Parathyroid adenoma (tissue), 2 donors: Measurements from ENCODE around the gene ARL2.

Source experiments
- H2AFZ ChIP-seq: fragments of 300-600 bp; sonication (generic); one replicate; pipeline ENCODE4 v1.7.0; 2017; ENCODE audit warnings: antibody characterized with exemption, mild to moderate bottlenecking
- H3K27ac ChIP-seq: fragments of 300-600 bp; sonication (generic); one replicate; pipeline ENCODE4 v1.7.0; 2017
- H3K27me3 ChIP-seq: fragments of 300-600 bp; sonication (generic); one replicate; pipeline ENCODE4 v1.7.0; 2017; ENCODE audit warnings: low read length; ENCODE audit not compliant: control insufficient read depth, insufficient read depth
- H3K36me3 ChIP-seq: fragments of 300-600 bp; sonication (generic); one replicate; pipeline ENCODE4 v1.7.0; 2017; ENCODE audit warnings: low read length; ENCODE audit not compliant: control insufficient read depth, insufficient read depth
- H3K4me1 ChIP-seq: fragments of 300-600 bp; sonication (generic); one replicate; pipeline ENCODE4 v1.7.0; 2017; ENCODE audit warnings: control low read depth
- H3K4me2 ChIP-seq: fragments of 300-600 bp; sonication (generic); one replicate; pipeline ENCODE4 v1.7.0; 2017; ENCODE audit warnings: low read length
- H3K4me3 ChIP-seq: fragments of 300-600 bp; sonication (generic); one replicate; pipeline ENCODE4 v1.7.0; 2017; ENCODE audit warnings: low read depth, low read length
- H3K79me2 ChIP-seq: fragments of 300-600 bp; sonication (generic); one replicate; pipeline ENCODE4 v1.7.0; 2017; ENCODE audit warnings: control low read depth
- H3K9ac ChIP-seq: fragments of 300-600 bp; sonication (generic); one replicate; pipeline ENCODE4 v1.7.0; 2017; ENCODE audit warnings: mild to moderate bottlenecking
- H3K9me3 ChIP-seq: fragments of 300-600 bp; sonication (generic); one replicate; pipeline ENCODE4 v1.7.0; 2017; ENCODE audit warnings: low read length; ENCODE audit not compliant: control insufficient read depth
- TF ChIP-seq, protein P1 (sequence below): fragments of 300-600 bp; sonication (generic); IDR thresholded peaks from one replicate; pipeline ENCODE4 v1.7.0; 2017; ENCODE audit warnings: antibody characterized with exemption, mild to moderate bottlenecking
- donor health status: primary hyperparathyroidism.

ARL2 gene

DNA sequence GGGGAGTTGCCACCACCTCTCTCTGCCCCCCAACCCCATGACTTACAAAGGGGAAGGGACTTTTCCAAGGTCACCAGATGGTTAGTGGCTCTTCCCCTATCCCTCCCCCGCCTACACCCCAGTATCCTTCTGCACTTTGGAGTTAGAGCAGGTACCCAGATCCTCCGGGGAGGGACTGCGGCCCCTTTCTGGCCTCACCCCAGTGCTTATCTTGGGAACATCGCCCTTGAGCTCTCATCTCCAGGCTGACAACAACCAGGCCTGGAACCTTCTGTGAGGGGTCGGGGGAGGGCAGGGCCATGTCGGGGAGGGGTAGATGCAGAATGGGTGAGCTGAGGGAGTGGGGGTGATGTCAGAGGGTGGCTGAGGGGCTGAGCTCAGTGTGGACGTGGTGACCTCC lies 51.9 kb downstream of the ARL2 start:
- no peak overlapping the region for H2AFZ ChIP-seq
- H3K9ac ChIP-seq: no peak overlapping the region
- H3K79me2 ChIP-seq: no peaks in the 10 kb centered on the region
- H3K36me3 ChIP-seq: no peaks in the 10 kb centered on the region
- no peak overlapping the region for H3K27ac ChIP-seq
- H3K4me2 ChIP-seq: no peak overlapping the region
- TF ChIP-seq, protein P1, sequence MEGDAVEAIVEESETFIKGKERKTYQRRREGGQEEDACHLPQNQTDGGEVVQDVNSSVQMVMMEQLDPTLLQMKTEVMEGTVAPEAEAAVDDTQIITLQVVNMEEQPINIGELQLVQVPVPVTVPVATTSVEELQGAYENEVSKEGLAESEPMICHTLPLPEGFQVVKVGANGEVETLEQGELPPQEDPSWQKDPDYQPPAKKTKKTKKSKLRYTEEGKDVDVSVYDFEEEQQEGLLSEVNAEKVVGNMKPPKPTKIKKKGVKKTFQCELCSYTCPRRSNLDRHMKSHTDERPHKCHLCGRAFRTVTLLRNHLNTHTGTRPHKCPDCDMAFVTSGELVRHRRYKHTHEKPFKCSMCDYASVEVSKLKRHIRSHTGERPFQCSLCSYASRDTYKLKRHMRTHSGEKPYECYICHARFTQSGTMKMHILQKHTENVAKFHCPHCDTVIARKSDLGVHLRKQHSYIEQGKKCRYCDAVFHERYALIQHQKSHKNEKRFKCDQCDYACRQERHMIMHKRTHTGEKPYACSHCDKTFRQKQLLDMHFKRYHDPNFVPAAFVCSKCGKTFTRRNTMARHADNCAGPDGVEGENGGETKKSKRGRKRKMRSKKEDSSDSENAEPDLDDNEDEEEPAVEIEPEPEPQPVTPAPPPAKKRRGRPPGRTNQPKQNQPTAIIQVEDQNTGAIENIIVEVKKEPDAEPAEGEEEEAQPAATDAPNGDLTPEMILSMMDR: no peak
- no peaks in the 10 kb centered on the region for H3K27me3 ChIP-seq
- H3K9me3 ChIP-seq: no peaks in the 10 kb centered on the region
- H3K4me3 ChIP-seq: no peak overlapping the region
- H3K4me1 ChIP-seq: no peaks in the 10 kb centered on the region

DNA sequence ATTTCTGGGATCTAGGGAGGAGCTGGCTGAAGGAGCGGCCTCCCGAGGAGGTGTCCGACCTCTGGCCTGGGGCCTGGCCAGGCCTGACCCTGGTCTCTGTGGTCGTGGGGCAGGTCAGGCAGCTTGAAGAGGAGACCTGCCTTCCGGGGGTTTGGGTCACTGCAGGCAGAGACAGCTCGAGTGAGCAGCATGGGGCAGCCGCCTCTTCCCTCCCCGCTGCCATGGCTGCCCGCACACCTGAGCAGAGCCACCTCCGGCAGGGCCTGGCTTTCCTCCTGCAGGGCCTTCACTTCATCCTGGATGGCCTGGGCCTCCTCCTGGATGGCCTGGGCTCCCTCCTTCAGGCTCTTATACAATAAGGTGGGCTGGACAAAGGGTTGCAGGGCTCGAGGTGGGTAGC lies 52.4 kb downstream of the ARL2 start:
- Histone ChIP-seq H3K27ac (no peak overlapping the region), H3K27me3 (no peaks in the 10 kb centered on the region), H2AFZ (no peak overlapping the region), H3K4me2 (no peak overlapping the region), H3K9me3 (no peaks in the 10 kb centered on the region), H3K79me2 (no peaks in the 10 kb centered on the region), H3K36me3 (no peaks in the 10 kb centered on the region), H3K4me3 (no peak overlapping the region), H3K4me1 (no peaks in the 10 kb centered on the region), H3K9ac (no peak overlapping the region)
- TF ChIP-seq, protein P1: no peak

DNA sequence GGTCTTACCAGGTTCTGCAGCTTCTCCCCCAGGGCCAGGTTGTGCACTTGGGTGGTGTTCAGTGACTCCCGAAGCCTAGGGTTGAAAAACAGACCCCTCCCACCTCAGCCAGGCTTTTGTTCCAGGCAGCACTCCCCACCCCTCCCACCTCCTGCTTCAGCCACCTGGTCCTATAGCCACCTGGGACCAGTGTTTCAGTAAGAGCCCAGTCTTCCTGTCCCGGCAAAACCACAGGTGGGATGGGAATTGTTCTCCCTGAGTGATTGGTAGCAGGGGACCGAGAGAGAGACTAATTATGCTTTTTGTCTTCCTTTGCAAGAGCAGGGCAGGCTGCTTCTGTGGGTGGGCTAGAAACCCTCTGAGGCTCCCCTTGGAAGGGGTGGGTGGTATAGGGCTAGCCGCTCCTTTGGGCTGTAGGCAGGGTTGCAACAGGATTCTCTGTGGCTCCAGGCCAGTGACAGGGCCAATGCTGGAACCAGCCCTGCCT lies 52.9 kb downstream of the ARL2 start:
- Histone ChIP-seq H2AFZ (no peak overlapping the region), H3K9me3 (no peaks in the 10 kb centered on the region), H3K27ac (no peak overlapping the region), H3K4me1 (no peaks in the 10 kb centered on the region), H3K79me2 (no peaks in the 10 kb centered on the region), H3K27me3 (no peaks in the 10 kb centered on the region), H3K9ac (no peak overlapping the region), H3K4me3 (no peak overlapping the region), H3K4me2 (no peak overlapping the region), H3K36me3 (no peaks in the 10 kb centered on the region)
- TF ChIP-seq, protein P1: no peak

DNA sequence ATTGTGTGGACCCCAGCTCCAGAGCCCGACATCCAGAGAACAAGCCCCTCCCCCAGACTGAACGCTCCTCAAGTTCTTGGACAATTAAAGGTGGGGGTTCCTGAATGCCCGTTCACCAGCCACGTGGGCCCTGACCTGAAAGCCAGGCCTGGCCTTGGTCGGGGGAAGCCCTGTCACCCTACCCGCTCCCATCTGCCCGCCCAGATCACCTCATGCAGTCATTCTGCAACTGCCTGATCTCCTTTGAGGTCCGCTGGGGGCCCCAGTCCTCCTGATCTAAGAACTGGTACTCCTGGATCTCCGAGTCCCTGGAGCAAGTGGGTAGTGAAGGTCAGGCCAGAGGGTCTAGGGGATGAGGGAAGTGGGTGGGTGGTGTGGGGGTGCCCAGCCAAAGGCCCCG lies 53.5 kb downstream of the ARL2 start:
- H3K9ac ChIP-seq: no peak overlapping the region
- no peak overlapping the region for H3K27ac ChIP-seq
- no peaks in the 10 kb centered on the region for H3K79me2 ChIP-seq
- H3K36me3 ChIP-seq: no peaks in the 10 kb centered on the region
- H3K4me2 ChIP-seq: no peak overlapping the region
- H3K4me1 ChIP-seq: no peaks in the 10 kb centered on the region
- H3K4me3 ChIP-seq: no peak overlapping the region
- no peaks in the 10 kb centered on the region for H3K9me3 ChIP-seq
- no peak overlapping the region for H2AFZ ChIP-seq
- TF ChIP-seq, protein P1: no peak
- no peaks in the 10 kb centered on the region for H3K27me3 ChIP-seq

DNA sequence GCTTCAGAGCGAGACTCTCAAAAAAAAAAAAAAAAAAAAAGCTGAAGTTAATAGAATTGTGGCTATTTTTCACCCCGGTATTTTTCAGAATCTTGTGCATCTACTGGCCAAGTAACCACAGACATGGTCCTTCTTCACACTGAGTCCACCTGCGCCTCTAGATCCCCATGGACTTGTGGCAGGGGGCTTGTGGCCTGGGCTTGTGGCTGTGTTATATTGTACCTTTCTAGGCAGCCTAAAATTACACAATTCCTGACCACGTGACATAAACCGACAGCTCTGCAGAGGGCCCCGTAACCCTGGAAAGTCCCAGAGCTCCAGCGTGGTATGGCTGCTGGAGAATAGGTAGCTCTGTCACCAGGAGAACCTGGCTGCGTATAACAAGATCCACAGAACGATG lies 55.3 kb downstream of the ARL2 start:
- no peaks in the 10 kb centered on the region for H3K4me1 ChIP-seq
- no peaks in the 10 kb centered on the region for H3K36me3 ChIP-seq
- TF ChIP-seq, protein P1: no peak
- no peak overlapping the region for H2AFZ ChIP-seq
- H3K9me3 ChIP-seq: no peaks in the 10 kb centered on the region
- no peak overlapping the region for H3K27ac ChIP-seq
- H3K4me2 ChIP-seq: no peak overlapping the region
- no peak overlapping the region for H3K4me3 ChIP-seq
- no peaks in the 10 kb centered on the region for H3K27me3 ChIP-seq
- no peak overlapping the region for H3K9ac ChIP-seq
- H3K79me2 ChIP-seq: no peaks in the 10 kb centered on the region
